DND-41 (cell line): ENCODE measurements around the gene TOX2.

ENCODE experiments used
- CTCF ChIP-seq: IDR thresholded peaks from 2 replicates; pipeline ENCODE4 v1.5.1; 2012; ENCODE audit warnings: borderline replicate concordance, low read length, moderate library complexity, mild to moderate bottlenecking; ENCODE audit not compliant: poor library complexity, severe bottlenecking; ENCODE audit errors: extremely low read depth
- EZH2 ChIP-seq: IDR thresholded peaks from 3 replicates; pipeline ENCODE4 v1.6.1; 2012; ENCODE audit warnings: borderline replicate concordance, low read depth, mild to moderate bottlenecking, moderate library complexity, low read length, inconsistent platforms; ENCODE audit not compliant: severe bottlenecking

DNA sequence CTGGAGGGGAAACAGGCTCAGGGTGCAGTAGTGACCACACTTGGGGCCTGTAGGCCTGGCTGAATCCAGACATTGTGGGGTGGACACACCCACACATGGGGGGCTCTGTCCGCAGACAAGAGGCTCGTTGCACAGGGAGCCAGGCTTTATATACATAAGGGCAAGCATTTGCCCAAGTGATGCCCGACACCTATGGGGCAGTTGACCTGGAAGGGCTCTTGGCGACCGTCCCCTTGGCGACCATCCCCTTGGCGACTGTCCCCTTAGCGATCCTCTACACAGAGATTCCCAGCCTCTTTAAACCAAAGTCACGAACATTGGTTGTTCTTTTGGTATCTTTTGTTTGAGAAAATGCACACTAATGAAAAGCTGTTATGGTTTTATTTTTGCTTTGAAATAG lies 2.7 kb downstream of the TOX2 start:
- TF ChIP-seq CTCF: no peak
- TF ChIP-seq EZH2: no peak
